CD4-positive, CD25-positive, alpha-beta regulatory T cell (primary cell): ENCODE results near the gene RPH3AL. TPM values are rescaled to one million over a fixed set of nuclear protein-coding genes. Genes with fewer than 3 reads are reported as not detected.

Experiments used
- ATAC-seq, 2 donors: fragments of 150-1000 bp; cut with Tn5 transposase; one replicate each; pipeline ENCODE4 v1.10.0; 2021; ENCODE audit warnings: low read depth in 2 of 2, moderate number of reproducible peaks in 2 of 2, moderate library complexity in 1 of 2
- DNase-seq, 3 donors: peaks; one replicate each; pipeline versions ENCODE4 v3.0.0 to v3.0.0-alpha.2; 2012 to 2022; ENCODE audit warnings: mixed read lengths in 1 of 3
- H3K27ac ChIP-seq: one replicate; pipeline ENCODE4 v1.7.0; 2013; ENCODE audit warnings: mild to moderate bottlenecking, low read length; ENCODE audit not compliant: insufficient read depth, poor library complexity, severe bottlenecking
- H3K27me3 ChIP-seq: one replicate; pipeline ENCODE4 v1.7.0; 2013; ENCODE audit warnings: low read length; ENCODE audit not compliant: control insufficient read depth, insufficient read depth
- H3K36me3 ChIP-seq: one replicate; pipeline ENCODE4 v1.7.0; 2013; ENCODE audit warnings: mild to moderate bottlenecking, low read length, moderate library complexity; ENCODE audit not compliant: control insufficient read depth, insufficient read depth
- H3K4me1 ChIP-seq: 2 replicates; pipeline ENCODE4 v1.7.0; 2013; ENCODE audit warnings: mild to moderate bottlenecking, low read length; ENCODE audit not compliant: insufficient read depth, control insufficient read depth, poor library complexity, severe bottlenecking
- H3K4me3 ChIP-seq: one replicate; pipeline ENCODE4 v1.7.0; 2013; ENCODE audit warnings: low read depth, mild to moderate bottlenecking, low read length, moderate library complexity
- H3K9me3 ChIP-seq, 2 experiments: 1 replicate in 1 of 2; 2 replicates in 1 of 2; pipeline ENCODE4 v1.7.0; 2013; ENCODE audit warnings: low read length in 2 of 2, mild to moderate bottlenecking in 1 of 2, moderate library complexity in 1 of 2; ENCODE audit not compliant: control insufficient read depth in 2 of 2
- H3K27ac Mint-ChIP-seq, 3 donors: one replicate each; pipeline ENCODE4 v1.8.0; 2020 to 2022; ENCODE audit warnings: mild to moderate bottlenecking in 3 of 3, mixed read lengths in 3 of 3, moderate library complexity in 2 of 3
- H3K27me3 Mint-ChIP-seq: one replicate; pipeline ENCODE4 v1.8.0; 2022; ENCODE audit warnings: mild to moderate bottlenecking, mixed read lengths
- H3K36me3 Mint-ChIP-seq: one replicate; pipeline ENCODE4 v1.8.0; 2020; ENCODE audit warnings: mixed read lengths
- H3K4me1 Mint-ChIP-seq, 4 donors: one replicate each; pipeline ENCODE4 v1.8.0; 2020 to 2022; ENCODE audit warnings: mixed read lengths in 4 of 4, mild to moderate bottlenecking in 1 of 4
- H3K4me3 Mint-ChIP-seq, 4 donors: one replicate each; pipeline ENCODE4 v1.8.0; 2020 to 2022; ENCODE audit warnings: mild to moderate bottlenecking in 4 of 4, mixed read lengths in 4 of 4, moderate library complexity in 3 of 4
- H3K9me3 Mint-ChIP-seq, 7 donors: one replicate each; pipeline ENCODE4 v1.8.0; 2020 to 2022; ENCODE audit warnings: mixed read lengths in 7 of 7, mild to moderate bottlenecking in 3 of 7, moderate library complexity in 2 of 7
- polyA plus RNA-seq, 4 donors: library from polyadenylated mRNA; unstranded; fragments of 300-500 nt; fragmentation: Illumina TruSeq; gene quantifications; one replicate each; pipeline ENCODE4 v1.2.3, GENCODE V29; 2021
- total RNA-seq: library from RNA; stranded (reverse); gene quantifications from one replicate; pipeline ENCODE4 v1.2.3, GENCODE V29; 2022

RPH3AL gene
- total and polyA plus RNA-seq, 5 donors from 2014 or later, result 0.65 to 5.6 (median 3.0) TPM

DNA sequence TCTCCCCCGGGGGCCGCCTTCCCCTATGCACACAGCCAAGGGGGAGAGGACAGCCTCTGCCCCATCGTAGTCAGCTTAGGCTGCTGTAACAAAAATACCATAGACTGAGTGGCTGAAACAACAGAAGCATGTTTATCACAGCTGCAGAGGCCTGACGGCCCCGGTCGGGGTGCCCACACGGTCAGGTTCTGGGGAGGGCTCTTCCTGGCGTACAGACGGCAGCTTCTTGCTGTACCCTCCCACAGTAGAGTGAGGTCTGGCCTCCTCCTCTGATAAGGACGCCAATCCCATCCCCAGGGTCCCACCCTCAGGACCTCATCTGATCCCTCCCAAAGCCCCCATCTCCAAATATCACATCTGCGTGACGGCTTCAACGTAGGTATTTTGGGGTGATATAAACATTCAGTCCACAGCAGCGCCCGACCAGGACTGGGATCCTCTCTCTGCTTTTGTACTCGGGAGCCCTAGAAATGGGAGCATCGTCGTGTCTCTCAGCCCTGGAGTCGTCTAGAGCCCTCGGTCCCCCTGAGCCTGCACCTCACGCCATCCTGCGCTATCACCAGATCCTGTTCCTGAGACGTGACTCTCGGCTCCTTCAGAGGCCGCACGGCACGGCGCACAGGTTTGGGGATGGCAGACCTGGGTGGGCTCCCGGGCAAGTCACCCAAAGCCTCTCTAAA lies 67.8 kb downstream of the RPH3AL start:
- H3K27ac Mint-ChIP-seq, result no peak overlapping the region
- H3K36me3 Mint-ChIP-seq, result no peaks in the 10 kb centered on the region
- Histone ChIP-seq H3K9me3 (no peaks in the 10 kb centered on the region), H3K36me3 (no peaks in the 10 kb centered on the region), H3K27ac (no peak overlapping the region), H3K27me3 (no peaks in the 10 kb centered on the region), H3K4me1 (no peaks in the 10 kb centered on the region), H3K4me3 (no peak overlapping the region)
- H3K27me3 Mint-ChIP-seq, result peaks cover 6% of the 10 kb centered on the region
- ATAC-seq, result no peak
- H3K9me3 Mint-ChIP-seq, result no peaks in the 10 kb centered on the region
- H3K4me1 Mint-ChIP-seq, result no peaks in the 10 kb centered on the region
- no peak overlapping the region for H3K4me3 Mint-ChIP-seq
- no peak for DNase-seq

DNA sequence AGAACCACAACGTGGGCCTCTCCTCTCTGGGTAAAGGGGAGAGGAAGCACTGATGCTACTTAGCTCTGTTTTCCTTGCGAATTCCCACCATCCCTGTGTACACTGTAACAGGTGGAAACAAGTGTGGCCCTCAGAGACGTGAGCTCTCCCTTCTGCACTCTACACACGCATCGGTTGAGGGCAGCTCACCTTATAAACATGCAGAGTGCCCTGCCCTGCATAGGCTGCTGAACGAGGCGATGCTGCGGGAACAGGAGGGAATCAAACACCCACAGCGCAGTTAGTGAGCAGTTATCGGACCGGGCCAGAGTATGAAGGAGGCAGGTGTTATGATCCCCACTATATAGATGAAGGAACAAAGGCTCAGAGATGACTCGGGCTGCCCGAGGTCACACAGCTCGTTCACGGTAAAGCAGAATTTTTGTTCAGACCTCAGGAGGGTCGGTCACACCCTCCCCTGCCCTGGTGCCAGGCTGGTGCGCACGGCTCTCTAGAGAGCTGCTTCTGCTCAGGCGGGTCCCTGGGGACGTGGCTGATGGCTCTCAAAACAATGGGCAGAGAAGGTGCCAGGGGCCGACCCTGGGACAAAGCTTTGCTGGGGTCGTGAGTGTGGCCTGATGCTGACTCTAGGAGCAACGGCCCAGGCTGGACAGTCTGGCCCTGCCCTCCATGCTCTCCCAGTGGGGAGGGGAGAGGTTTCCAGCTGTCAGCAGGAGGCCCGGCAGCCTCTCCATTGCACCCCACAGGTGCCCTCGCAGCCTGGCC lies 68.5 kb downstream of the RPH3AL start:
- H3K36me3 Mint-ChIP-seq, result no peaks in the 10 kb centered on the region
- DNase-seq (no peak), ATAC-seq (no peak)
- no peaks in the 10 kb centered on the region for H3K4me1 Mint-ChIP-seq
- Histone ChIP-seq H3K27me3 (no peaks in the 10 kb centered on the region), H3K4me3 (no peak overlapping the region), H3K27ac (no peak overlapping the region), H3K36me3 (no peaks in the 10 kb centered on the region), H3K9me3 (no peaks in the 10 kb centered on the region), H3K4me1 (no peaks in the 10 kb centered on the region)
- H3K27ac Mint-ChIP-seq, result no peak overlapping the region
- H3K27me3 Mint-ChIP-seq, result peaks cover 6% of the 10 kb centered on the region
- no peak overlapping the region for H3K4me3 Mint-ChIP-seq
- H3K9me3 Mint-ChIP-seq, result no peaks in the 10 kb centered on the region

DNA sequence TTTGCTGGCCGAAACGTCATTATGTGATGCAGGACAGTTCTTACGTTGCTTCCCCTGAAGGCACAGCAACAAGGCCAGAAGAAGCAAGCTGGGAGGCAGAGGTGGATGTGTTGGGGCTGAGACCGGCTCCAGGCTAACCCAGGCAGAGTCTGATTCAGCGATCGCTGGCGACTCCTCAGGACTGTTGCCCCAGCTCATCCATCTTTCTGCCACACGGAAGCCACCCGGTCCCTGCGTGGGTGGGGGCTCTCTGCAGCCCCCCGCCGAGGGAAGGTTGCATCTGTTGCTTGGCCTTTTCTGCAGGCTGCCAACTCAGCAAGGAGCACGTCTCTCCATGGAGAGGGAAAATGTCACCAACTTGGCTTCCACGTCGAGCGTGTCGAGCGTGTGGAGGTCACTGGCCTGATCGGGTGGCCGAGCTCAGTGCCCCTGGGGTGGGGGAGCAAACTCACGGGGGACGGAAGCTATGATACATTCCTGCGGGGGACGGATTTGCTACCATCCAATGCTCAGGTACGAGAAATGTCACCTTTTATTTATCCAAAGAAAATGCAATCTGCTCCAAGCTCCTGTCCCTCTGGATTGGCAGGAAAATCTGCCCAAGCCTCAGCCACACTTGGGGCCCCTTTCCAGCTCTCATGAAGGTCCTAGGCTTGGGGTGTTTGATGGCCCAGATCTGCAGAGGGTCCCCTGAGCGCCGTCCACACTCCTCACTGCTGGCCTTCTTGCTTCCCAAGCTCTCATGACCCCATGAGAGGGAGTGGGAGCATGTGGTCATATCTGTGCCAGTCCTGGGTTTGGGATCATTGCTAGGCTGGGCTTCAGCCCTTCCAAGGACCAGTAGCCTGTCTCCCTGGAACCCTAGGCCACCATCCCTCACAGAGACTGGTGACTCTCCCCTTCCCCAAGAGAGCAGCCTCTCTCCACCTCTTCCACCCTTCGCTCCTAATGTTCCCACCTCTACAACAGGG lies 69.4 kb downstream of the RPH3AL start:
- no peak overlapping the region for H3K27ac ChIP-seq
- no peaks in the 10 kb centered on the region for H3K4me1 ChIP-seq
- no peaks in the 10 kb centered on the region for H3K36me3 ChIP-seq
- no peaks in the 10 kb centered on the region for H3K9me3 Mint-ChIP-seq
- peaks cover 6% of the 10 kb centered on the region for H3K27me3 Mint-ChIP-seq
- no peak overlapping the region for H3K4me3 ChIP-seq
- DNase-seq (no peak), ATAC-seq (no peak)
- H3K27ac Mint-ChIP-seq, result no peak overlapping the region
- H3K9me3 ChIP-seq, result no peaks in the 10 kb centered on the region
- no peaks in the 10 kb centered on the region for H3K36me3 Mint-ChIP-seq
- H3K4me1 Mint-ChIP-seq, result no peaks in the 10 kb centered on the region
- no peak overlapping the region for H3K4me3 Mint-ChIP-seq
- H3K27me3 ChIP-seq, result no peaks in the 10 kb centered on the region

DNA sequence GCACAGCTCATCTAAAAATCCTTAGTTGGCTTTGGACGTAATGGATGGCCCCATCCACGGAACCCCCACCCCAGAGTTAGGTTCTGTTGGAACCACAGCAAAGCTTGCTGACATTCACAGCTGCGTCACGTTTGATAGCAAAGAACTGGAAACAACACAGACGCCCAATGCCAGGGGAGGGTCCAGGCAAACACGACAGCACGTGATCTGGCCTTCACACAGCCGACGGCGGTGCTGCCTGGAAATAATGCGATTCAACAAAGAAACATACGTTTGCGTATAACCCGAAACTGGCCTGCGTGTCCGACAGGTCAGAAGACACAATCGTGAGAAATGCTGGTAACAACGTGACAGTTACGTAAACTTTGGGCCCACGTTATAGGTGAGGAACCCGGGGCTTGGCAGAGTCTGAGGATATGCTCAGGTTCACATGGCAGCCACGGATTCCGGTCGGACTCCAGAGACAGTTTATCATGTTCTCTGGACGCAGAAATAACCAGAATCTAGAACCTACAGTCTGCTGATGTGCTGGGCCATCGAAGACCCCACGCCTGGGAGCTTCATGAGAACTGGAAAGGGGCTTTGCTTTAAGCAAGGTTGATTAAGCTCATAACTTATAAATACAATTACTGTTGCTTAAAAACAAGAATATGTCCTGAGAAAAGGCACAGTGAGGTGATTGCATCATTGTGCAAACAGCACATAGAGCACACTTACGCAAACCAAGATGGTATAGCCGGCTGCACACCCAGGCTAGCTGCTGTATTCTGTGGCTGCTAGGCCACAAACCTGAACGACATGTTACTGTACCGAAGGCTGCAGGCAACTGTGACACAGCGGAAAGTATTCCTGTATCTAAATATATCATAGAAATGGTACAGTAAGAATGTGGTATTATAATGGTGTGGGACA lies 70.4 kb downstream of the RPH3AL start:
- no peak overlapping the region for H3K27ac ChIP-seq
- Mint-ChIP-seq H3K27me3 (peaks cover 6% of the 10 kb centered on the region), H3K4me1 (no peaks in the 10 kb centered on the region), H3K27ac (no peak overlapping the region), H3K36me3 (no peaks in the 10 kb centered on the region), H3K4me3 (no peak overlapping the region), H3K9me3 (no peaks in the 10 kb centered on the region)
- H3K36me3 ChIP-seq, result no peaks in the 10 kb centered on the region
- no peak for DNase-seq
- H3K4me1 ChIP-seq, result no peaks in the 10 kb centered on the region
- ATAC-seq, result no peak
- no peaks in the 10 kb centered on the region for H3K27me3 ChIP-seq
- H3K9me3 ChIP-seq, result no peaks in the 10 kb centered on the region
- H3K4me3 ChIP-seq, result no peak overlapping the region

DNA sequence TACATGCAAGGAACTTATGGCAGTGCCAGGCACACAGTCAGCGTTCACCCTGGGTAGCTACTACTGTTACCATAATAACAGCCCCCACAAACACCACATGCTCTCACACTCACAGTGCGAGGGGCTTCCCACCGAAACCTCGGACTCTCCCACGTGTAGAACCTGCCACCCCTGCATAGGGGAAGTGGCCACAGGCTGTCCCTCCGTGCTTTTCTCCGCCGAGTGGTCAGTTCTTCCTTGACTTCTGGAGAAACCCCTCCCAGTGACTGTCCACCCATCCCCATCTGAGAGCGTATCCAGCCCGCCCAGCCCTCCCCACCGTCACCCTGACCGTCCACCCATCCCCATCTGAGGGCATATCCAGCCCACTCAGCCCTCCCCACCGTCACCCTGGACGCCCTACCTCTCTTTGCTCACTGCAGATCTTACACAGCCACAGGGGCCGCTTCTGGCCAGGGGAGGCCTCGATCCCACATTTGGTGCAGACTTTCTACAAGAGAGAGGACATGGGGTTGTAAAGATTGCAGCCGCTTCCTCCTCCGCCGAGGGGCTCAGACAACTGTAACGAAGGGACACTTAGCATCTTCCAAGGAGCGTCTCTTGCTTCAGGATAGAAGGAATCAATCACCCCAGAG lies 71.1 kb downstream of the RPH3AL start:
- no peaks in the 10 kb centered on the region for H3K36me3 Mint-ChIP-seq
- no peaks in the 10 kb centered on the region for H3K4me1 Mint-ChIP-seq
- H3K4me3 Mint-ChIP-seq, result peak overlapping the region in 1 of 4 donors; percentile 28
- no peaks in the 10 kb centered on the region for H3K36me3 ChIP-seq
- H3K9me3 ChIP-seq, result no peaks in the 10 kb centered on the region
- H3K4me1 ChIP-seq, result no peaks in the 10 kb centered on the region
- ATAC-seq (no peak), DNase-seq (no peak)
- H3K27ac Mint-ChIP-seq, result no peak overlapping the region
- no peaks in the 10 kb centered on the region for H3K27me3 ChIP-seq
- no peak overlapping the region for H3K27ac ChIP-seq
- H3K27me3 Mint-ChIP-seq, result peaks cover 6% of the 10 kb centered on the region
- H3K4me3 ChIP-seq, result no peak overlapping the region
- H3K9me3 Mint-ChIP-seq, result no peaks in the 10 kb centered on the region

DNA sequence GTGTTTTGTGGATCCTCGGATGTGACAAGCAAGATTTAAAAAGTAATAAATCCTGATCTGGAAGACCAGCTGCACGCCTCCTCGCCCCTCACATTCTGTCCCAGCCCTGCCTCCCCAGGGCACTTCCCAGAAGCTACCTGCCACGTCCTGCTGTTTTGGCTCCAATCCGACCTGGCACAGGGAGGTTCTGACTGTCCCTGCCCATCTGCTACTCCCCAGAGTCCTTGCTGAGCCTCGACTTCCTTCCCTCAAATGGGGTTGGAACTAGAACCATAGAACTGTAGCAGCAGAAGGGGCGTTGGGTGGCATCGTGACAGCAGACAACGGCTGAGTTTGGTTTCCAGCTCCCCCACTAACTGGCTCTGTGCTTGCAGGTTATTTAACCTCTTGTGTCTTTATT lies 71.7 kb downstream of the RPH3AL start:
- ATAC-seq (no peak), DNase-seq (no peak)
- H3K4me1 Mint-ChIP-seq, result no peaks in the 10 kb centered on the region
- H3K4me3 Mint-ChIP-seq, result no peak overlapping the region
- no peaks in the 10 kb centered on the region for H3K9me3 Mint-ChIP-seq
- no peaks in the 10 kb centered on the region for H3K9me3 ChIP-seq
- no peaks in the 10 kb centered on the region for H3K36me3 Mint-ChIP-seq
- H3K4me1 ChIP-seq, result no peaks in the 10 kb centered on the region
- no peaks in the 10 kb centered on the region for H3K27me3 ChIP-seq
- H3K27me3 Mint-ChIP-seq, result peaks cover 6% of the 10 kb centered on the region
- H3K27ac ChIP-seq, result no peak overlapping the region
- H3K36me3 ChIP-seq, result no peaks in the 10 kb centered on the region
- no peak overlapping the region for H3K4me3 ChIP-seq
- H3K27ac Mint-ChIP-seq, result no peak overlapping the region

DNA sequence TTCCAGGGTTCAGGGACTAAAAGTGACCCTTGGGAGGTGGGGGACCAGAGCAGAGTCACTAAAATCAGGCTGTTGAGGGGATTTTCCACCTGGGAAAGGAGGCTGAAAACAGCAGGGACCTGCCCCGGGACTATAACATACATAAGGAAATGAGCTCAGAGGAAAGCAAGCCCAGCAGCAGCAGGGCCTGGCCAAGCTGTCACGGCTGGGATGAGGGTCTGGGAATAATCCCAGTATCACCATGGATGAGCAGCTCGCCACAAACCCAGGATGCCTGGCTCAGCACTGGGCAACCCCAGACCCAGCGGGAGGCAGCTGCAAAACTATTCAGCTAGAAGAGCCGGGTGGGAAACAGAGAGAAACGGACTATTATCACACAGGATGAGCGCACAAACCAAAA lies 72.4 kb downstream of the RPH3AL start:
- Mint-ChIP-seq H3K4me1 (no peaks in the 10 kb centered on the region), H3K27me3 (peaks cover 6% of the 10 kb centered on the region), H3K4me3 (peak overlapping the region in 1 of 4 donors; percentile 92), H3K36me3 (no peaks in the 10 kb centered on the region), H3K27ac (no peak overlapping the region), H3K9me3 (no peaks in the 10 kb centered on the region)
- no peak for DNase-seq
- H3K27ac ChIP-seq, result no peak overlapping the region
- no peak for ATAC-seq
- H3K36me3 ChIP-seq, result no peaks in the 10 kb centered on the region
- H3K27me3 ChIP-seq, result no peaks in the 10 kb centered on the region
- no peaks in the 10 kb centered on the region for H3K4me1 ChIP-seq
- no peak overlapping the region for H3K4me3 ChIP-seq
- no peaks in the 10 kb centered on the region for H3K9me3 ChIP-seq
